Psoas muscle (tissue), 8 donors: ENCODE measurements around the gene UBE2QL1. TPM values are rescaled to one million over a fixed set of nuclear protein-coding genes. Genes with fewer than 3 reads are reported as not detected.
A peak's percentile ranks its signal among the peaks of the same experiment; 100 is the strongest.

ENCODE experiments used
- ATAC-seq, 4 donors: fragments of 200-7000 bp; cut with Tn5 transposase; one replicate each; pipeline ENCODE4 v1.9.1; 2020; ENCODE audit warnings: moderate library complexity in 3 of 4, mild to moderate bottlenecking in 2 of 4
- DNase-seq, 2 donors: peaks; one replicate each; pipeline ENCODE4 v3.0.0-alpha.2; 2020
- H3K27ac ChIP-seq: fragments of 200-600 bp; one replicate; pipeline ENCODE4 v1.8.0; 2022
- H3K27me3 ChIP-seq, 3 donors: fragments of 200-600 bp in 1 of 3; one replicate each; pipeline versions ENCODE4 v1.6.1 to v1.8.0; 2013 to 2022; ENCODE audit warnings: low read length in 2 of 3, mild to moderate bottlenecking in 2 of 3, moderate library complexity in 1 of 3; ENCODE audit not compliant: insufficient read depth in 3 of 3
- H3K36me3 ChIP-seq, 2 donors: fragments of 200-600 bp in 1 of 2; one replicate each; pipeline versions ENCODE4 v1.6.1 to v1.8.0; 2013 to 2022; ENCODE audit warnings: low read depth in 1 of 2, mild to moderate bottlenecking in 1 of 2, moderate library complexity in 1 of 2; ENCODE audit not compliant: insufficient read depth in 1 of 2
- H3K4me1 ChIP-seq: fragments of 200-600 bp; one replicate; pipeline ENCODE4 v1.8.0; 2022
- H3K4me3 ChIP-seq: fragments of 200-600 bp; one replicate; pipeline ENCODE4 v1.8.0; 2022; ENCODE audit warnings: mild to moderate bottlenecking
- H3K9me3 ChIP-seq: fragments of 200-600 bp; one replicate; pipeline ENCODE4 v1.8.0; 2022
- WGBS, 3 donors: extraction: QIAGEN DNeasy Blood & Tissue Kit; methylation state at CpG; one replicate each; pipeline versions ENCODE4 v1.1.6 to v1.1.7; 2013; 5-methylcytosine and 5-hydroxymethylcytosine counted together
- intact Hi-C, 2 donors: fragments of 100-400 bp; cut with DNase I; formaldehyde crosslinking; loops; one replicate each; pipeline versions ENCODE4 v1.11.0 to v1.14.2; 2022
- polyA plus RNA-seq, 3 donors: library from polyadenylated mRNA; stranded (reverse); fragments of 200-250 nt; gene quantifications; one replicate each; pipeline ENCODE4 v1.2.3, GENCODE V29; 2013
- total RNA-seq, 4 donors: library from RNA; stranded (reverse); fragmentation: NEBNext Ultra II Directional in 2 of 4; extraction: Animal tissue kit (Norgen Biotek cat#: 25700) in 2 of 4; gene quantifications; one replicate each; pipeline versions ENCODE4 v1.2.1 to v1.2.4, GENCODE V29; 2021 to 2023
- TF ChIP-seq, protein P1 (sequence below): fragments of 200-600 bp; IDR thresholded peaks from one replicate; pipeline ENCODE4 v1.8.0; 2022; ENCODE audit warnings: antibody characterized with exemption
- donor health status: healthy with polysubstance abuse.
- donor health status: DM: no; HTN: no; CAD: no; lungs with moderate emphysema.
- donor health status: Bipolar disorder and iron deficiency.
- donor health status: healthy.
- donor health status: DM: yes; HTN: yes; CAD: no.
- donor health status: DM: no; HTN: no; CAD: no.
- donor health status: DM: no; HTN: no; CAD: no.
- donor health status: DM: yes; HTN: yes; CAD: no.

The UBE2QL1 gene
- total and polyA plus RNA-seq, 7 donors, result 3.2 to 96.2 (median 20.9) TPM

DNA sequence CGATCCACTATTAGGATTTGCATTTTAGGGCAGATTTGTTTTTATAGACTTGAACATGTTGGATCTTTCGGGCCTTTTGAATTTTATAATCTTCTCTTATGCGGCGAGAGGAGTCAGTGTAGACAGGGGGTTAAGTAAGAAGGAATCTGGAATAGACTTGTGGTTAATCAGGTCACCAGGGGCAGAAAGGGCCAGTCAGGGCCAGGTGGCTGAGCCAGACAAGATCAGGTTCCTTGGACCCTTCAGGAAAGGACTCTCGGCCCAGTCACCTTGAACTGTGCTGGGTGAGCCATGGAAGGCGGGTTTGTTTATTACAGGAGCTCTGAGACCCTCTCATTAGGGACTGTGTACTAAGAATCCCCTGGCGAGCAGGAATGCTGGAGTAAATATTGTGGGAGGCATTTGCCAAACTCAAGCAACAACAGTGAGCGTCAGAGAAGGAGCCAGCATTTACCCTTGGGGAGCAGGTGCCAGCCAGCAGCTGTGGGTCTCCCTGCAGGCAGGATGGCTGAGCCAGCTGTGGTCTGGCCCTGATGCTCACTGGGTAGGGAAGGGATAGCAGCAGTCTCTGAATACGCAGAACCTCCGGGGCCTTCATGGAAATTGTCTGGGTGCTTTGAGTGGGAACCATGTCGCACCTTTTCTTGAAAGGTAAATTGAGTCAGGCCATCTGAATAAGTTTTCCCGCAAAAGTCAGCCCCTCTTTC, 79.2 kb downstream of the UBE2QL1 start:
- H3K27ac ChIP-seq, result peak overlapping the region; percentile 81
- DNase-seq (no peak), ATAC-seq (peak; percentile 66 to 92 (median 84))
- intact Hi-C loops, result loop anchor here in 1 of 2 donors (5.0 kb wide), 1 partner anchor 76 kb away; no protein-coding TSS in a partner anchor
- TF ChIP-seq, protein P1, sequence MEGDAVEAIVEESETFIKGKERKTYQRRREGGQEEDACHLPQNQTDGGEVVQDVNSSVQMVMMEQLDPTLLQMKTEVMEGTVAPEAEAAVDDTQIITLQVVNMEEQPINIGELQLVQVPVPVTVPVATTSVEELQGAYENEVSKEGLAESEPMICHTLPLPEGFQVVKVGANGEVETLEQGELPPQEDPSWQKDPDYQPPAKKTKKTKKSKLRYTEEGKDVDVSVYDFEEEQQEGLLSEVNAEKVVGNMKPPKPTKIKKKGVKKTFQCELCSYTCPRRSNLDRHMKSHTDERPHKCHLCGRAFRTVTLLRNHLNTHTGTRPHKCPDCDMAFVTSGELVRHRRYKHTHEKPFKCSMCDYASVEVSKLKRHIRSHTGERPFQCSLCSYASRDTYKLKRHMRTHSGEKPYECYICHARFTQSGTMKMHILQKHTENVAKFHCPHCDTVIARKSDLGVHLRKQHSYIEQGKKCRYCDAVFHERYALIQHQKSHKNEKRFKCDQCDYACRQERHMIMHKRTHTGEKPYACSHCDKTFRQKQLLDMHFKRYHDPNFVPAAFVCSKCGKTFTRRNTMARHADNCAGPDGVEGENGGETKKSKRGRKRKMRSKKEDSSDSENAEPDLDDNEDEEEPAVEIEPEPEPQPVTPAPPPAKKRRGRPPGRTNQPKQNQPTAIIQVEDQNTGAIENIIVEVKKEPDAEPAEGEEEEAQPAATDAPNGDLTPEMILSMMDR, result no peak
- peaks cover 16% of the 10 kb centered on the region for H3K4me1 ChIP-seq
- H3K36me3 ChIP-seq, result no peaks in the 10 kb centered on the region
- 39 to 61% (median 40%) methylated on average over 12 of the region's 12 CpGs for WGBS, 3 donors
- no peaks in the 10 kb centered on the region for H3K27me3 ChIP-seq
- H3K9me3 ChIP-seq, result no peaks in the 10 kb centered on the region
- peak overlapping the region; percentile 6 for H3K4me3 ChIP-seq

DNA sequence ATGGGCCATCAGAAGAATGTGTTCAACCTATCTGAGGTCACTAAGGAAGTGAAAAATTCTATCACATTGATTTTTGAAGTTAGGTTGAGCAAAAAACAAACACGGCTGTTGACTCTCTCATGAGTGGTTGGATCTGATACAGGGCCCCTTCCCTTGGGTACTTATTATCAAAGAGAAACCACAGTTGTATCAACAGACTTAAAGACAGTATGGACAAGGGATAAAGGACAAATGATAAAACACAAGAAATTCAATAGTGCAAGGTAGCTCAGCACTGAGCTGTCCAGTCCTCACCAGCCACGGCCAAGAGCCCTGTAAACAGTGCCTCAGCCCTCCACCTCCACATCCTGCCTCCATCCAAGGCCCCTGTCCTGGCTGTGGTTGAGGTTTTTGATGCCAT, 86.9 kb downstream of the UBE2QL1 start:
- H3K4me3 ChIP-seq, result no peak overlapping the region
- H3K9me3 ChIP-seq, result no peaks in the 10 kb centered on the region
- intact Hi-C loops, result no loop called here
- 79 to 95% (median 87%) methylated on average over 2 of the region's 2 CpGs for WGBS, 3 donors
- TF ChIP-seq, protein P1, result no peak
- ATAC-seq (no peak), DNase-seq (no peak)
- peaks cover 5% of the 10 kb centered on the region for H3K4me1 ChIP-seq
- no peak overlapping the region for H3K27ac ChIP-seq
- H3K27me3 ChIP-seq, result no peaks in the 10 kb centered on the region
- no peaks in the 10 kb centered on the region for H3K36me3 ChIP-seq

DNA sequence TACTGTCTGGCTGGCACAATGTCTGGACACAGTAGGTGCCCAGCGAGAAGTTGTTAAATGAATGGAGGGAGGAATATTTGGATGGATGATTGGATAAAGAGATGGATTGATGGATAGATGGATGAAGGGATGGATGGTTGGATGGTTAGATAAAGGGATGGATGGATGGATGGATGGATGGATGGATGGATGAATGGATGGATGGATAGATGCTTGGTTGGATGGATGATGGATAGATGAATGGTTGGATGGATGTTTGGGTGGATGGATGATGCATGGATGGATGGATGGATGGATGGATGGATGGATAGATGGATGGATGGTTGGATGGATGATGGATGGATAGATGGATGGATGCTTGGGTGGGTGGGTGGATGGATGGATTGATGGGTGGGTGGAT, 90.4 kb downstream of the UBE2QL1 start:
- TF ChIP-seq, protein P1, result no peak
- no peak for ATAC-seq
- intact Hi-C loops, result no loop called here
- no peak for DNase-seq
- 95 to 97% (median 96%) methylated on average over 1 of the region's 1 CpG for WGBS, 3 donors
- Histone ChIP-seq H3K27ac (no peak overlapping the region), H3K4me3 (no peak overlapping the region), H3K36me3 (no peaks in the 10 kb centered on the region), H3K4me1 (peaks cover 18% of the 10 kb centered on the region), H3K9me3 (no peaks in the 10 kb centered on the region), H3K27me3 (no peaks in the 10 kb centered on the region)

DNA sequence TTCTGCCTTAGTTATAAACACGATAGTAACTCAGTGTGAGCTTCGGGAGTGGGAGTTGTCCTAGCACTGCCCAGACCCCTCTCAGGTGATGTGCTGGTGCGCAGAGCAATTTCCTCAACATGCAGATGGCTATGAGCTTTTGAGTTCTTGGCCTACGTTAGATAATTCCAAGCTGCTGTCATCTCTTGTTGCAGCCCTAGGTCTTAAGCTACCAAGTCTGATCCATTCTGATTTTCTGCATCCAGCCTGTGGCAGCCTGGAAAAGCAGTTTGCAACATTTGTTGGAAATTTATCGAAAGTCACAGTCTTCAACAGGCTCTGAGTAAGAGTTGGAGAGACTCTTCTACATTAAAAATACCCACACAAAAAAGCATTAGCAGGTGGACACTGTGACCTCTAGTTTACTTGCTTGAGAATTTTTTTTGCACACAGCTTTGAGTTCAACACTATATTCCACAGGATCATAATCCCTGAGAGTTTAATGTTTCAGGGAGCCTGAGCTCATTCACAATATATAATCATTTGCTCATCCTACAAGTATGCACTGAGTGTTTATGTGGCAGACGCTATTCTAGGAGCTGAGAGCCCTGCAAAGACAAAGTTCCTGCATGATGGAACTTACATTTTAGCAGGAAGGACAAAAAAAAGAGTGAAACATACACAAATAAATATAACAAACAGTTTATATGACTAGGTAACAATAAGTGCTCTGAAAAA, 91.6 kb downstream of the UBE2QL1 start:
- H3K27ac ChIP-seq, result peak overlapping the region; percentile 84
- peaks cover 22% of the 10 kb centered on the region for H3K4me1 ChIP-seq
- WGBS, 3 donors, result 36 to 49% (median 38%) methylated on average over 6 of the region's 6 CpGs
- no peaks in the 10 kb centered on the region for H3K27me3 ChIP-seq
- TF ChIP-seq, protein P1, result no peak
- intact Hi-C loops, result loop anchor here in 1 of 2 donors (10.0 kb wide), 1 partner anchor 85 kb away; no protein-coding TSS in a partner anchor
- ATAC-seq (peak; percentile 91 to 98 (median 97)), DNase-seq (no peak)
- no peaks in the 10 kb centered on the region for H3K36me3 ChIP-seq
- no peaks in the 10 kb centered on the region for H3K9me3 ChIP-seq
- no peak overlapping the region for H3K4me3 ChIP-seq
